HG02642 (cell line): Measurements from ENCODE around the gene PCGF3.
"Not testable (repeated sequence)": the region's sequence is repeated elsewhere in the genome, so short reads cannot be mapped to it uniquely, and the experiment has no call there.

Source experiments
- ATAC-seq: cut with Tn5 transposase; IDR thresholded peaks from one replicate; pipeline ENCODE4 v1.9.1; 2021; ENCODE audit warnings: mild to moderate bottlenecking; ENCODE audit not compliant: unreplicated experiment, poor library complexity

Gene PCGF3

GRCh38 chr4:759810-760209 is 54.2 kb downstream of the PCGF3 start:
- ATAC-seq, result not testable (repeated sequence)

- no peak for ATAC-seq
These were observed 55.0 kb downstream of the PCGF3 start for GRCh38 chr4:760616-761015.

- no peak for ATAC-seq
These were observed 55.5 kb downstream of the PCGF3 start for GRCh38 chr4:761086-761485.

- no peak for ATAC-seq
These were observed 56.1 kb downstream of the PCGF3 start for GRCh38 chr4:761739-762138.

- ATAC-seq, result no peak
These were observed 56.9 kb downstream of the PCGF3 start for GRCh38 chr4:762211-763190.

GRCh38 chr4:763191-763810 is 57.7 kb downstream of the PCGF3 start:
- ATAC-seq, result no peak

- no peak for ATAC-seq
These were observed 58.3 kb downstream of the PCGF3 start for GRCh38 chr4:763922-764321.

GRCh38 chr4:764405-765169 is 59.0 kb downstream of the PCGF3 start:
- ATAC-seq, result no peak

GRCh38 chr4:766152-766515 is 60.5 kb downstream of the PCGF3 start:
- no peak for ATAC-seq

GRCh38 chr4:766559-767283 is 61.1 kb downstream of the PCGF3 start:
- ATAC-seq, result no peak

GRCh38 chr4:768076-768475 is 62.4 kb downstream of the PCGF3 start:
- no peak for ATAC-seq

- no peak for ATAC-seq
These were observed 63.4 kb downstream of the PCGF3 start for GRCh38 chr4:768995-769394.

- ATAC-seq, result no peak
These were observed 63.9 kb downstream of the PCGF3 start for GRCh38 chr4:769511-769910.

- ATAC-seq, result no peak
These were observed 64.4 kb downstream of the PCGF3 start for GRCh38 chr4:770022-770421.

GRCh38 chr4:771464-771863 is 65.8 kb downstream of the PCGF3 start:
- ATAC-seq, result no peak

- no peak for ATAC-seq
These were observed 66.5 kb downstream of the PCGF3 start for GRCh38 chr4:772118-772517.

GRCh38 chr4:772776-773175 is 67.1 kb downstream of the PCGF3 start:
- no peak for ATAC-seq

- ATAC-seq, result no peak
These were observed 67.6 kb downstream of the PCGF3 start for GRCh38 chr4:773214-773613.

- ATAC-seq, result not testable (repeated sequence)
These were observed 68.9 kb downstream of the PCGF3 start for GRCh38 chr4:774419-775092.

- ATAC-seq, result not testable (repeated sequence)
These were observed 69.9 kb downstream of the PCGF3 start for GRCh38 chr4:775485-775884.
